ENCODE measurements around the gene WDR4. TPM values are rescaled to one million over a fixed set of nuclear protein-coding genes. Genes with fewer than 3 reads are reported as not detected.
A peak's percentile ranks its signal among the peaks of the same experiment; 100 is the strongest.
"Not testable (repeated sequence)": the region's sequence is repeated elsewhere in the genome, so short reads cannot be mapped to it uniquely, and the experiment has no call there.

Gene WDR4
- total and polyA plus RNA-seq, 2 of the 13 experiments (the other 11 are each of a cell fraction or from before 2014, with no cell fraction given), result 11.3 to 14.4 TPM

- TF ChIP-seq MNT (IDR thresholded peaks at IDR 0.05) (peak; percentile 77), ZNF589 (CRISPR knock-in tag; conservative IDR thresholded peaks at IDR 0.05) (0 out of 2 replicates have a peak, but pooled peaks have one; percentile 46), ZNF276 (CRISPR knock-in tag; IDR thresholded peaks at IDR 0.05; ENCODE audit: low read depth) (no peak), RCOR2 (CRISPR knock-in tag; IDR thresholded peaks at IDR 0.05) (no peak), SIN3B (IDR thresholded peaks at IDR 0.05; ENCODE audit: low read length) (peak; percentile 79; the same call in 1 of the 2 replicates), GABPB1 (CRISPR knock-in tag; IDR thresholded peaks at IDR 0.05) (peak; percentile 93), ZNF724P (CRISPR knock-in tag; IDR thresholded peaks at IDR 0.05; ENCODE audit: borderline replicate concordance) (no peak; the same call in 1 of the 2 replicates), SSRP1 (CRISPR knock-in tag; IDR thresholded peaks at IDR 0.05) (0 out of 2 replicates have a peak, but pooled peaks have one; percentile 26)
- TF ChIP-seq, protein P1, sequence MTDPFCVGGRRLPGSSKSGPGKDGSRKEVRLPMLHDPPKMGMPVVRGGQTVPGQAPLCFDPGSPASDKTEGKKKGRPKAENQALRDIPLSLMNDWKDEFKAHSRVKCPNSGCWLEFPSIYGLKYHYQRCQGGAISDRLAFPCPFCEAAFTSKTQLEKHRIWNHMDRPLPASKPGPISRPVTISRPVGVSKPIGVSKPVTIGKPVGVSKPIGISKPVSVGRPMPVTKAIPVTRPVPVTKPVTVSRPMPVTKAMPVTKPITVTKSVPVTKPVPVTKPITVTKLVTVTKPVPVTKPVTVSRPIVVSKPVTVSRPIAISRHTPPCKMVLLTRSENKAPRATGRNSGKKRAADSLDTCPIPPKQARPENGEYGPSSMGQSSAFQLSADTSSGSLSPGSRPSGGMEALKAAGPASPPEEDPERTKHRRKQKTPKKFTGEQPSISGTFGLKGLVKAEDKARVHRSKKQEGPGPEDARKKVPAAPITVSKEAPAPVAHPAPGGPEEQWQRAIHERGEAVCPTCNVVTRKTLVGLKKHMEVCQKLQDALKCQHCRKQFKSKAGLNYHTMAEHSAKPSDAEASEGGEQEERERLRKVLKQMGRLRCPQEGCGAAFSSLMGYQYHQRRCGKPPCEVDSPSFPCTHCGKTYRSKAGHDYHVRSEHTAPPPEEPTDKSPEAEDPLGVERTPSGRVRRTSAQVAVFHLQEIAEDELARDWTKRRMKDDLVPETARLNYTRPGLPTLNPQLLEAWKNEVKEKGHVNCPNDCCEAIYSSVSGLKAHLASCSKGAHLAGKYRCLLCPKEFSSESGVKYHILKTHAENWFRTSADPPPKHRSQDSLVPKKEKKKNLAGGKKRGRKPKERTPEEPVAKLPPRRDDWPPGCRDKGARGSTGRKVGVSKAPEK (CRISPR knock-in tag; IDR thresholded peaks at IDR 0.05; ENCODE audit: borderline replicate concordance), result 0 out of 2 replicates have a peak, but pooled peaks have one; percentile 10
Observed at GRCh38 chr21:42878993-42879787, at the start of gene WDR4 (continued).

- H3K36me3 ChIP-seq (replicated peaks in 1 of 2; ENCODE audit: control insufficient read depth in 1 of 2, insufficient read depth in 2 of 2, low read length in 2 of 2); H3K9ac ChIP-seq (ENCODE audit: insufficient read depth, low read depth, low read length); DNase-seq (ENCODE audit: low spot score); H3K9me3 ChIP-seq (ENCODE audit: low read length); FAIRE-seq; H3K27ac ChIP-seq (ENCODE audit: extremely low read length, insufficient read depth, low read length); ATAC-seq; CTCF ChIA-PET (ENCODE audit: low intra/inter-chr PET ratio, low total read pairs); BruUV-seq (replicated peaks); H3K79me2 ChIP-seq (ENCODE audit: insufficient read depth, low read length); H3K27me3 ChIP-seq (ENCODE audit: control insufficient read depth in 1 of 2, insufficient read depth in 2 of 2, low read length in 2 of 2); H4K20me1 ChIP-seq (ENCODE audit: insufficient read depth, low read length); POLR2A ChIA-PET; H3K4me2 ChIP-seq (ENCODE audit: low read depth, low read length); intact Hi-C loops (cut with micrococcal nuclease; ENCODE audit: unreplicated experiment); H2AFZ ChIP-seq (ENCODE audit: low read length); in situ Hi-C loops (cut with HindIII; ENCODE audit: extremely low pct_ligation_motif_present, low pct_unique_long_range_greater_than_20kb); H3K4me3 ChIP-seq (replicated peaks in 1 of 3; ENCODE audit: insufficient read depth in 1 of 3, low read depth in 2 of 3, low read length in 3 of 3): not testable (repeated sequence)
- WGBS (ENCODE audit: low lambda C conversion rate), result 84% methylated on average over 19 of the region's 23 CpGs
- H3K4me1 ChIP-seq (ENCODE audit: insufficient read depth, low read length), result peaks cover 30% of the 10 kb centered on the region
Observed at GRCh38 chr21:42927474-42928200, 48.3 kb upstream of the WDR4 start.

Measured in HepG2 (cell line).